H1 (cell line): ENCODE results near the gene RPS21. TPM values are rescaled to one million over a fixed set of nuclear protein-coding genes. Genes with fewer than 3 reads are reported as not detected.
A peak's percentile ranks its signal among the peaks of the same experiment; 100 is the strongest.

Experiments used
- CTCF ChIA-PET: fragments of 300-600 bp; sonication (Branson Sonifier 250); formaldehyde crosslinking; loops from one replicate; lab custom pipeline; 2021; ENCODE audit not compliant: partially characterized antibody; lab: Charles Lee
- POLR2A ChIA-PET: fragments of 300-600 bp; sonication (Branson Sonifier 250); formaldehyde crosslinking; loops from one replicate; lab custom pipeline; 2021; ENCODE audit warnings: inconsistent platforms; ENCODE audit not compliant: partially characterized antibody; lab: Charles Lee
- DNase-seq, 2 experiments: peaks; one replicate each; pipeline versions ENCODE4 v3.0.0 to v3.0.0-alpha.2; 2010 to 2022; ENCODE audit warnings: low spot score in 2 of 2, low read depth in 1 of 2, mixed read lengths in 1 of 2
- FAIRE-seq: peaks from 2 replicates; lab custom pipeline; 2011; peaks lifted over from hg19 to GRCh38; lab: Jason Lieb, UNC
- H2AFZ ChIP-seq: 2 replicates; pipeline ENCODE4 v1.8.1; 2012; ENCODE audit warnings: low read length, inconsistent platforms
- H2AK5ac ChIP-seq: 2 replicates; pipeline ENCODE4 v1.6.1; 2013; ENCODE audit warnings: low read depth, low read length
- H2BK120ac ChIP-seq: replicated peaks from 2 replicates; pipeline ENCODE3; 2013; ENCODE audit warnings: low read depth, low read length, inconsistent platforms
- H2BK12ac ChIP-seq: 2 replicates; pipeline ENCODE4 v1.6.1; 2013; ENCODE audit warnings: low read depth, low read length
- H2BK15ac ChIP-seq: 2 replicates; pipeline ENCODE4 v1.6.1; 2013; ENCODE audit warnings: low read length
- H2BK20ac ChIP-seq: 2 replicates; pipeline ENCODE4 v1.6.1; 2013; ENCODE audit warnings: low read length
- H2BK5ac ChIP-seq: 2 replicates; pipeline ENCODE4 v1.6.1; 2013; ENCODE audit warnings: low read depth, low read length
- H3K14ac ChIP-seq: 2 replicates; pipeline ENCODE4 v1.6.1; 2013; ENCODE audit warnings: inconsistent platforms; ENCODE audit not compliant: insufficient read length
- H3K18ac ChIP-seq: 2 replicates; pipeline ENCODE4 v1.6.1; 2013; ENCODE audit warnings: low read length; ENCODE audit errors: extremely low read depth
- H3K23ac ChIP-seq: 2 replicates; pipeline ENCODE4 v1.6.1; 2013; ENCODE audit warnings: inconsistent platforms; ENCODE audit not compliant: insufficient read length
- H3K23me2 ChIP-seq: 2 replicates; pipeline ENCODE4 v1.6.1; 2013; ENCODE audit warnings: low read depth, low read length
- H3K27ac ChIP-seq: 2 replicates; pipeline ENCODE4 v1.6.1; 2011; ENCODE audit warnings: low read depth, low read length, inconsistent platforms
- H3K27me3 ChIP-seq, 4 experiments: replicated peaks in 1 of 4; 1 replicate in 1 of 4; 2 replicates in 3 of 4; pipeline versions ENCODE4 v1.6.1 to v1.8.1; 2011 to 2013; ENCODE audit warnings: low read length in 3 of 4, mild to moderate bottlenecking in 3 of 4, inconsistent platforms in 2 of 4, mixed read lengths in 2 of 4, moderate library complexity in 1 of 4; ENCODE audit not compliant: control insufficient read depth in 3 of 4, insufficient read depth in 3 of 4; ENCODE audit errors: extremely low read depth in 1 of 4
- H3K36me3 ChIP-seq, 4 experiments: 2 replicates each; pipeline versions ENCODE4 v1.6.1 to v1.8.1; 2011 to 2013; ENCODE audit warnings: mild to moderate bottlenecking in 4 of 4, low read length in 3 of 4, moderate library complexity in 2 of 4, control low read depth in 1 of 4, inconsistent platforms in 1 of 4; ENCODE audit not compliant: insufficient read depth in 4 of 4, control insufficient read depth in 2 of 4
- H3K4ac ChIP-seq: replicated peaks from 2 replicates; pipeline ENCODE3; 2013; ENCODE audit warnings: low read length, low read depth, mixed read lengths, inconsistent platforms; ENCODE audit not compliant: insufficient read length
- H3K4me1 ChIP-seq, 4 experiments: replicated peaks in 1 of 4; 1 replicate in 1 of 4; 2 replicates in 3 of 4; pipeline versions ENCODE4 v1.6.1 to v1.8.1; 2011 to 2013; ENCODE audit warnings: low read length in 3 of 4, inconsistent platforms in 2 of 4, mixed read lengths in 1 of 4; ENCODE audit not compliant: insufficient read depth in 4 of 4, control insufficient read depth in 3 of 4
- H3K4me2 ChIP-seq, 2 experiments: 2 replicates each; pipeline versions ENCODE4 v1.6.1 to v1.8.1; 2011 to 2013; ENCODE audit warnings: low read depth in 2 of 2, low read length in 2 of 2, control low read depth in 1 of 2, inconsistent platforms in 1 of 2, mild to moderate bottlenecking in 1 of 2; ENCODE audit not compliant: insufficient read depth in 1 of 2
- H3K4me3 ChIP-seq, 4 experiments: fragments of 200-600, 300-600 bp in 1 of 4; sonication (generic), shearing (Covaris generic), sonication (Bioruptor Twin) in 1 of 4; 2 replicates each; pipeline versions ENCODE4 v1.5.1 to v1.8.1; 2011 to 2016; ENCODE audit warnings: low read length in 4 of 4, low read depth in 3 of 4, control low read depth in 2 of 4, inconsistent platforms in 2 of 4, mild to moderate bottlenecking in 2 of 4, mixed read lengths in 1 of 4, moderate library complexity in 1 of 4; ENCODE audit not compliant: insufficient read depth in 2 of 4; ENCODE audit errors: extremely low read depth in 1 of 4
- H3K56ac ChIP-seq: replicated peaks from 2 replicates; pipeline ENCODE3; 2013; ENCODE audit warnings: low read depth, mild to moderate bottlenecking, mixed read lengths, low read length, inconsistent platforms; ENCODE audit not compliant: insufficient read length
- H3K79me1 ChIP-seq: 2 replicates; pipeline ENCODE4 v1.6.1; 2013; ENCODE audit warnings: low read depth, low read length, control low read depth
- H3K79me2 ChIP-seq, 2 experiments: 2 replicates each; pipeline versions ENCODE4 v1.6.1 to v1.8.1; 2012 to 2013; ENCODE audit warnings: low read length in 2 of 2, mild to moderate bottlenecking in 2 of 2, inconsistent platforms in 1 of 2; ENCODE audit not compliant: insufficient read depth in 2 of 2, control insufficient read depth in 1 of 2
- H3K9ac ChIP-seq, 4 experiments: replicated peaks in 1 of 4; 1 replicate in 1 of 4; 2 replicates in 3 of 4; pipeline versions ENCODE4 v1.6.1 to v1.8.1; 2011 to 2013; ENCODE audit warnings: low read depth in 3 of 4, low read length in 3 of 4, control low read depth in 2 of 4, mild to moderate bottlenecking in 2 of 4, moderate library complexity in 2 of 4, inconsistent platforms in 1 of 4; ENCODE audit errors: extremely low read depth in 1 of 4
- H3K9me3 ChIP-seq, 2 experiments: 2 replicates each; pipeline versions ENCODE4 v1.6.1 to v1.8.1; 2012 to 2013; ENCODE audit warnings: mild to moderate bottlenecking in 2 of 2, moderate library complexity in 2 of 2, control low read depth in 1 of 2, inconsistent platforms in 1 of 2, low read depth in 1 of 2, low read length in 1 of 2, mixed read lengths in 1 of 2; ENCODE audit not compliant: insufficient read depth in 2 of 2
- H4K20me1 ChIP-seq, 2 experiments: replicated peaks in 1 of 2; 2 replicates each; pipeline versions ENCODE3 to v1.8.1; 2011 to 2013; ENCODE audit warnings: inconsistent platforms in 2 of 2, low read length in 2 of 2, mild to moderate bottlenecking in 1 of 2; ENCODE audit not compliant: insufficient read depth in 2 of 2, control insufficient read depth in 1 of 2
- H4K5ac ChIP-seq: 2 replicates; pipeline ENCODE4 v1.6.1; 2013; ENCODE audit warnings: low read length, low read depth, mixed read lengths, inconsistent platforms; ENCODE audit not compliant: insufficient read length
- H4K8ac ChIP-seq: 2 replicates; pipeline ENCODE4 v1.8.0; 2013; ENCODE audit warnings: mild to moderate bottlenecking, moderate library complexity, low read length, inconsistent platforms; ENCODE audit not compliant: insufficient read depth; ENCODE audit errors: extremely low read depth
- H4K91ac ChIP-seq: replicated peaks from 2 replicates; pipeline ENCODE3; 2013; ENCODE audit warnings: low read length, mixed read lengths, inconsistent platforms; ENCODE audit not compliant: insufficient read length
- SAP30 ChIP-seq: fragments of 300-600 bp; sonication (generic); IDR thresholded peaks from 2 replicates; pipeline ENCODE4 v1.7.1; 2012; ENCODE audit warnings: low read length, moderate library complexity, mild to moderate bottlenecking, inconsistent platforms; ENCODE audit not compliant: insufficient read depth, insufficient replicate concordance
- WGBS, 2 experiments: shearing (Covaris generic) in 1 of 2; methylation state at CpG; one replicate each; pipeline versions ENCODE4 v1.1.6 to v1.1.7; 2013 to 2015; ENCODE audit warnings: low lambda C conversion rate in 2 of 2, mixed read lengths in 2 of 2, inconsistent platforms in 1 of 2, low coverage in 1 of 2, missing lambda C conversion rate in 1 of 2; ENCODE audit not compliant: insufficient replicate concordance in 2 of 2, insufficient coverage in 1 of 2, insufficient read length in 1 of 2; ENCODE audit errors: extremely low coverage in 1 of 2, missing lambda C conversion rate in 1 of 2; 5-methylcytosine and 5-hydroxymethylcytosine counted together
- polyA plus RNA-seq, 7 experiments: library from polyadenylated mRNA; depleted of rRNA in 3 of 7; stranded (reverse) in 5 of 7; unstranded in 2 of 7; fragments of >200 nt in 5 of 7; fragments of 200-250 nt in 2 of 7; gene quantifications; 1 replicate in 5 of 7; 2 replicates in 1 of 7; 4 replicates in 1 of 7; pipeline versions ENCODE4 v1.2.1 to v1.2.3, GENCODE V29; 2011 to 2013; ENCODE audit warnings: missing spikeins in 2 of 7, mixed read lengths in 2 of 7
- total RNA-seq: library from RNA; stranded (reverse); fragmentation: NEBNext Ultra II Directional; extraction: Animal tissue kit (Norgen Biotek cat#: 25700); gene quantifications from 2 replicates; pipeline ENCODE4 v1.2.1, GENCODE V29; 2021
- TF ChIP-seq, protein P1 (sequence below): IDR thresholded peaks from 2 replicates; pipeline ENCODE4 v1.6.1; 2012; ENCODE audit warnings: inconsistent platforms
- TF ChIP-seq, protein P2 (sequence below): IDR thresholded peaks from 2 replicates; pipeline ENCODE4 v1.6.1; 2012; ENCODE audit warnings: inconsistent platforms

Gene RPS21
- total and polyA plus RNA-seq, 2 of the 8 experiments (the other 6 are each of a cell fraction or from before 2014, with no cell fraction given): 1,787 to 7,219 TPM

GRCh38 chr20:62378215-62378614 lies 8.7 kb upstream of the RPS21 start:
- TF ChIP-seq SAP30: no peak
- TF ChIP-seq, protein P1, sequence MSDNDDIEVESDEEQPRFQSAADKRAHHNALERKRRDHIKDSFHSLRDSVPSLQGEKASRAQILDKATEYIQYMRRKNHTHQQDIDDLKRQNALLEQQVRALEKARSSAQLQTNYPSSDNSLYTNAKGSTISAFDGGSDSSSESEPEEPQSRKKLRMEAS: peak; percentile 29; the same call in 1 of the 2 replicates
- TF ChIP-seq, protein P2, sequence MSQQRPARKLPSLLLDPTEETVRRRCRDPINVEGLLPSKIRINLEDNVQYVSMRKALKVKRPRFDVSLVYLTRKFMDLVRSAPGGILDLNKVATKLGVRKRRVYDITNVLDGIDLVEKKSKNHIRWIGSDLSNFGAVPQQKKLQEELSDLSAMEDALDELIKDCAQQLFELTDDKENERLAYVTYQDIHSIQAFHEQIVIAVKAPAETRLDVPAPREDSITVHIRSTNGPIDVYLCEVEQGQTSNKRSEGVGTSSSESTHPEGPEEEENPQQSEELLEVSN: peak; percentile 78
- no peak overlapping the region for H2AFZ ChIP-seq
- H4K8ac ChIP-seq: no peak overlapping the region; the same call in 1 of the 2 replicates
- H3K79me1 ChIP-seq: no peaks in the 10 kb centered on the region
- H3K4me2 ChIP-seq: no peak overlapping the region
- H4K91ac ChIP-seq: peak overlapping the region; percentile 73
- H3K36me3 ChIP-seq: peaks cover 0 to 5% (median 2%) of the 10 kb centered on the region in 4 experiments; a peak in 4 of 8 replicates
- 85% methylated on average over 14 of the region's 22 CpGs; no CpG with 5 or more reads in 1 of the 2 experiments for WGBS, 2 experiments
- peak overlapping the region; percentile 84; the same call in 1 of the 2 replicates for H2BK12ac ChIP-seq
- H3K14ac ChIP-seq: no peak overlapping the region
- no peak overlapping the region; the same call in 1 of the 2 replicates for H3K18ac ChIP-seq
- H2BK5ac ChIP-seq: peak overlapping the region; percentile 88; the same call in 1 of the 2 replicates
- no peak overlapping the region for H3K27ac ChIP-seq
- H4K20me1 ChIP-seq: peaks cover 0 to 8% of the 10 kb centered on the region in 2 experiments
- no peaks in the 10 kb centered on the region for H3K27me3 ChIP-seq
- no peak overlapping the region for H3K23ac ChIP-seq
- no peaks in the 10 kb centered on the region for H3K9me3 ChIP-seq
- peaks cover 5% of the 10 kb centered on the region; the same call in 1 of the 2 replicates for H3K23me2 ChIP-seq
- no peak overlapping the region for H2AK5ac ChIP-seq
- H3K56ac ChIP-seq: no peak overlapping the region
- H2BK15ac ChIP-seq: peak overlapping the region; percentile 16; the same call in 1 of the 2 replicates
- POLR2A ChIA-PET: interaction anchor here (0.8 to 10.7 kb wide), 9 partner anchors 8 to 77 kb away, joined by 3 to 213 read pairs (median 4); partner anchors contain the start of genes LAMA5 and RPS21
- no peaks in the 10 kb centered on the region for H3K79me2 ChIP-seq
- CTCF ChIA-PET: interaction anchor here (0.6 to 14.1 kb wide), 7 partner anchors 8 to 285 kb away, joined by 3 to 212 read pairs (median 3); partner anchors contain the start of genes LAMA5 and RPS21
- H3K4me1 ChIP-seq: peaks cover 0 to 30% (median 28%) of the 10 kb centered on the region in 4 experiments; a peak in 6 of 7 replicates
- no peak overlapping the region for H2BK20ac ChIP-seq
- FAIRE-seq: no peak
- DNase-seq: no peak
- peak overlapping the region; percentile 8 for H3K4ac ChIP-seq
- no peak overlapping the region for H3K9ac ChIP-seq
- H2BK120ac ChIP-seq: no peak overlapping the region
- peak overlapping the region; percentile 13 for H4K5ac ChIP-seq
- H3K4me3 ChIP-seq: no peak overlapping the region
